B cell (primary cell): ENCODE measurements around the gene VPS13A. TPM values are rescaled to one million over a fixed set of nuclear protein-coding genes. Genes with fewer than 3 reads are reported as not detected.

Source experiments
- ATAC-seq: fragments of 200-7000 bp; cut with Tn5 transposase; one replicate; pipeline ENCODE4 v1.10.0; 2021; ENCODE audit warnings: low read depth, mild to moderate bottlenecking, moderate number of reproducible peaks, moderate library complexity
- CTCF ChIA-PET: fragments of 350-600 bp; sonication (Branson Sonifier 250); formaldehyde crosslinking; loops from one replicate; lab custom pipeline; 2021; ENCODE audit warnings: antibody characterized with exemption, inconsistent platforms; lab: Charles Lee
- POLR2A ChIA-PET: fragments of 350-600 bp; sonication (Branson Sonifier 250); formaldehyde crosslinking; loops from one replicate; lab custom pipeline; 2021; ENCODE audit warnings: antibody characterized with exemption; lab: Charles Lee
- DNase-seq: peaks from one replicate; pipeline ENCODE4 v3.0.0; 2013
- H2AFZ ChIP-seq: 2 replicates; pipeline ENCODE4 v1.6.1; 2012; ENCODE audit warnings: mild to moderate bottlenecking, low read depth, low read length; ENCODE audit not compliant: insufficient read depth, poor library complexity, severe bottlenecking
- H3K27ac ChIP-seq, 2 donors: 1 replicate in 1 of 2; 2 replicates in 1 of 2; pipeline ENCODE4 v1.5.1; 2012 to 2013; ENCODE audit warnings: low read length in 2 of 2, mild to moderate bottlenecking in 2 of 2, moderate library complexity in 1 of 2
- H3K27me3 ChIP-seq, 4 experiments: fragments of 200-600 bp in 1 of 4; sonication (generic) in 1 of 4; replicated peaks in 1 of 4; 1 replicate in 2 of 4; 2 replicates in 2 of 4; pipeline versions ENCODE4 v1.6.1 to v1.7.0; 2013 to 2016; ENCODE audit warnings: low read length in 3 of 4, mild to moderate bottlenecking in 2 of 4, mixed read lengths in 1 of 4, moderate library complexity in 1 of 4; ENCODE audit not compliant: insufficient read depth in 4 of 4, control insufficient read depth in 3 of 4; ENCODE audit errors: control extremely low read depth in 1 of 4
- H3K36me3 ChIP-seq, 2 experiments: replicated peaks in 1 of 2; 1 replicate in 1 of 2; 2 replicates in 1 of 2; pipeline versions ENCODE4 v1.6.1 to v1.7.1; 2013; ENCODE audit warnings: low read length in 1 of 2; ENCODE audit not compliant: insufficient read depth in 2 of 2, control insufficient read depth in 1 of 2; ENCODE audit errors: control extremely low read depth in 1 of 2, extremely low read depth in 1 of 2
- H3K4me1 ChIP-seq, 2 donors: fragments of 200-600 bp in 1 of 2; sonication (generic) in 1 of 2; 1 replicate in 1 of 2; 2 replicates in 1 of 2; pipeline versions ENCODE4 v1.5.1 to v1.6.1; 2013 to 2017; ENCODE audit warnings: low read length in 2 of 2; ENCODE audit not compliant: control insufficient read depth in 2 of 2, insufficient read depth in 2 of 2
- H3K4me2 ChIP-seq: replicated peaks from 2 replicates; pipeline ENCODE3; 2012; ENCODE audit warnings: mild to moderate bottlenecking, low read depth, low read length; ENCODE audit not compliant: poor library complexity, severe bottlenecking
- H3K4me3 ChIP-seq, 5 experiments: fragments of 200-600 bp in 1 of 5; sonication (generic) in 1 of 5; 1 replicate in 3 of 5; 2 replicates in 2 of 5; pipeline versions ENCODE4 v1.5.1 to v1.7.0; 2011 to 2016; ENCODE audit warnings: low read length in 4 of 5, mild to moderate bottlenecking in 4 of 5, low read depth in 2 of 5, control low read depth in 1 of 5, moderate library complexity in 1 of 5; ENCODE audit not compliant: insufficient read depth in 1 of 5; ENCODE audit errors: control extremely low read depth in 1 of 5, extremely low read depth in 1 of 5
- H3K79me2 ChIP-seq: fragments of 200-600 bp; sonication (generic); one replicate; pipeline ENCODE4 v1.6.0; 2016; ENCODE audit warnings: low read length; ENCODE audit not compliant: control insufficient read depth, insufficient read depth
- H3K9ac ChIP-seq: fragments of 200-600 bp; sonication (generic); 2 replicates; pipeline ENCODE4 v1.6.1; 2017; ENCODE audit warnings: mild to moderate bottlenecking, low read length, moderate library complexity
- H3K9me3 ChIP-seq, 3 donors: one replicate each; pipeline versions ENCODE4 v1.6.1 to v1.7.1; 2013; ENCODE audit warnings: low read length in 2 of 3; ENCODE audit not compliant: control insufficient read depth in 2 of 3, insufficient read depth in 1 of 3; ENCODE audit errors: control extremely low read depth in 1 of 3
- H4K20me1 ChIP-seq: 2 replicates; pipeline ENCODE4 v1.6.0; 2012; ENCODE audit warnings: mild to moderate bottlenecking, low read length; ENCODE audit not compliant: insufficient read depth, control insufficient read depth, poor library complexity, severe bottlenecking
- H3K27ac Mint-ChIP-seq: one replicate; pipeline ENCODE4 v1.8.0; 2021; ENCODE audit warnings: mixed read lengths
- H3K27me3 Mint-ChIP-seq: one replicate; pipeline ENCODE4 v1.8.0; 2021; ENCODE audit warnings: mixed read lengths
- H3K4me1 Mint-ChIP-seq: one replicate; pipeline ENCODE4 v1.8.0; 2021; ENCODE audit warnings: mixed read lengths
- H3K4me3 Mint-ChIP-seq: one replicate; pipeline ENCODE4 v1.8.0; 2021; ENCODE audit warnings: mixed read lengths
- H3K9me3 Mint-ChIP-seq: one replicate; pipeline ENCODE4 v1.8.0; 2022; ENCODE audit warnings: mixed read lengths; ENCODE audit not compliant: insufficient read depth
- EZH2 ChIP-seq: IDR thresholded peaks from 2 replicates; pipeline ENCODE4 v1.6.1; 2012; ENCODE audit warnings: borderline replicate concordance, low read depth, mild to moderate bottlenecking, moderate library complexity, low read length; ENCODE audit not compliant: insufficient read depth, poor library complexity, severe bottlenecking
- WGBS: methylation state at CpG from one replicate; pipeline ENCODE4 v1.1.5; 2013; ENCODE audit warnings: missing lambda C conversion rate; ENCODE audit not compliant: insufficient coverage; 5-methylcytosine and 5-hydroxymethylcytosine counted together
- intact Hi-C: fragments of 100-400 bp; cut with micrococcal nuclease; formaldehyde crosslinking; loops from one replicate; pipeline ENCODE4 v1.10.0; 2022
- polyA plus RNA-seq: library from polyadenylated mRNA; depleted of rRNA; stranded (reverse); fragments of >200 nt; gene quantifications from 2 replicates; pipeline ENCODE4 v1.2.3, GENCODE V29; 2012
- total RNA-seq, 2 donors: library from RNA; stranded (reverse); fragments of 120-200 nt in 1 of 2; gene quantifications; 1 replicate in 1 of 2; 2 replicates in 1 of 2; pipeline versions ENCODE4 v1.2.3 to v1.2.4, GENCODE V29; 2013 to 2022
- TF ChIP-seq, protein P1 (sequence below): fragments of 200-600 bp; IDR thresholded peaks from one replicate; pipeline ENCODE4 v1.8.0; 2022; ENCODE audit warnings: antibody characterized with exemption, mild to moderate bottlenecking

The VPS13A gene
- total and polyA plus RNA-seq, 2 donors (not counting 1 experiment from before 2014, with no cell fraction given), result 6.5 to 57.8 TPM

GRCh38 chr9:77291714-77292113 lies 114.4 kb downstream of the VPS13A start:
- Histone ChIP-seq H3K27ac (no peak overlapping the region), H3K79me2 (no peaks in the 10 kb centered on the region), H3K9ac (no peak overlapping the region), H3K27me3 (no peaks in the 10 kb centered on the region), H3K9me3 (peaks cover 0 to 9% (median 4%) of the 10 kb centered on the region in 3 donors), H3K36me3 (peaks cover 0 to 4% of the 10 kb centered on the region in 2 experiments), H3K4me3 (no peak overlapping the region), H4K20me1 (no peaks in the 10 kb centered on the region), H2AFZ (no peak overlapping the region), H3K4me1 (no peaks in the 10 kb centered on the region), H3K4me2 (no peak overlapping the region)
- no peak for TF ChIP-seq EZH2
- TF ChIP-seq, protein P1, sequence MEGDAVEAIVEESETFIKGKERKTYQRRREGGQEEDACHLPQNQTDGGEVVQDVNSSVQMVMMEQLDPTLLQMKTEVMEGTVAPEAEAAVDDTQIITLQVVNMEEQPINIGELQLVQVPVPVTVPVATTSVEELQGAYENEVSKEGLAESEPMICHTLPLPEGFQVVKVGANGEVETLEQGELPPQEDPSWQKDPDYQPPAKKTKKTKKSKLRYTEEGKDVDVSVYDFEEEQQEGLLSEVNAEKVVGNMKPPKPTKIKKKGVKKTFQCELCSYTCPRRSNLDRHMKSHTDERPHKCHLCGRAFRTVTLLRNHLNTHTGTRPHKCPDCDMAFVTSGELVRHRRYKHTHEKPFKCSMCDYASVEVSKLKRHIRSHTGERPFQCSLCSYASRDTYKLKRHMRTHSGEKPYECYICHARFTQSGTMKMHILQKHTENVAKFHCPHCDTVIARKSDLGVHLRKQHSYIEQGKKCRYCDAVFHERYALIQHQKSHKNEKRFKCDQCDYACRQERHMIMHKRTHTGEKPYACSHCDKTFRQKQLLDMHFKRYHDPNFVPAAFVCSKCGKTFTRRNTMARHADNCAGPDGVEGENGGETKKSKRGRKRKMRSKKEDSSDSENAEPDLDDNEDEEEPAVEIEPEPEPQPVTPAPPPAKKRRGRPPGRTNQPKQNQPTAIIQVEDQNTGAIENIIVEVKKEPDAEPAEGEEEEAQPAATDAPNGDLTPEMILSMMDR, result no peak
- no peak for ATAC-seq
- no peak overlapping the region for H3K4me3 Mint-ChIP-seq
- no peaks in the 10 kb centered on the region for H3K27me3 Mint-ChIP-seq
- WGBS, result no CpG with 5 or more reads among the region's 1 CpG
- H3K27ac Mint-ChIP-seq, result no peak overlapping the region
- intact Hi-C loops, result no loop called here
- CTCF ChIA-PET, result interaction anchor here (1.5 kb wide), 2 partner anchors 108 to 124 kb away, joined by 3 to 6 read pairs; no protein-coding TSS in a partner anchor
- no peaks in the 10 kb centered on the region for H3K4me1 Mint-ChIP-seq
- H3K9me3 Mint-ChIP-seq, result peaks cover 9% of the 10 kb centered on the region
- no peak for DNase-seq
- POLR2A ChIA-PET, result no interaction called here

DNA sequence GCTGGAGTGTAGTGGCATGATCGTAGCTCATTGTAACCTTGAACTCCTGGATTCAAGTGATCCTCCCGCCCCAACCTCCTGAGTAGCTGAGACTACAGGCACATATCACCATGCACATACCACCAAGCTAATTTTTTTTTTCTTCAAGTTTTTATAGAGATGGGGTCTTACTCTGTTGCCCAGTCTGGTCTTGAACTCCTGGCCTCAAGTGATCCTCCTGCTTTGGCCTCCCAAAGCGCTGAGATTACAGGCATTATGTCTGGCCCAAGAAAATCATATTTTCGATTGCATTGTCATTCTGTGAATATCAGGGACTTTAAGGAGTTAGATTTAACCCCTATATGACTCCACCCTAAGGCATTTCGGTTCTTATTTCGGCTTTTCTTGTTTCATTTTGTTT lies 116.6 kb downstream of the VPS13A start:
- H3K9me3 ChIP-seq, result peaks cover 0 to 3% (median 0%) of the 10 kb centered on the region in 3 donors
- H3K36me3 ChIP-seq, result peaks cover 2 to 4% of the 10 kb centered on the region in 2 experiments
- Mint-ChIP-seq H3K27ac (no peak overlapping the region), H3K4me3 (no peak overlapping the region), H3K27me3 (no peaks in the 10 kb centered on the region), H3K9me3 (peaks cover under 1% of the 10 kb centered on the region), H3K4me1 (no peaks in the 10 kb centered on the region)
- H3K27ac ChIP-seq, result no peak overlapping the region
- H3K79me2 ChIP-seq, result no peaks in the 10 kb centered on the region
- no peak for ATAC-seq
- no peaks in the 10 kb centered on the region for H3K27me3 ChIP-seq
- ChIA-PET CTCF (no interaction called here), POLR2A (no interaction called here)
- no peak overlapping the region for H3K4me2 ChIP-seq
- no peak overlapping the region for H2AFZ ChIP-seq
- no peaks in the 10 kb centered on the region for H3K4me1 ChIP-seq
- no peaks in the 10 kb centered on the region for H4K20me1 ChIP-seq
- H3K4me3 ChIP-seq, result no peak overlapping the region
- intact Hi-C loops, result no loop called here
- no CpG with 5 or more reads among the region's 6 CpGs for WGBS
- no peak for DNase-seq
- H3K9ac ChIP-seq, result no peak overlapping the region
- no peak for TF ChIP-seq EZH2
- TF ChIP-seq, protein P1, result no peak
